Stimulated activated CD8-positive, alpha-beta memory T cell treated with anti-CD3 and anti-CD28 coated beads, Interleukin-7, amount 100 ng/mL, for 4 hours (primary cell): ENCODE results near the gene CBX4.
A peak's percentile ranks its signal among the peaks of the same experiment; 100 is the strongest.

Experiments
- DNase-seq, 2 donors: peaks; one replicate each; pipeline ENCODE4 v3.0.0-alpha.2; 2020; ENCODE audit warnings: low read depth in 2 of 2

CBX4 gene

GRCh38 chr17:79839356-79840268 lies at the start of gene CBX4:
CBX4 (minus strand) TSS chr17:79839440; CDS start chr17:79839251, 189 bp downstream.
- DNase-seq: peak; percentile 73 to 90

GRCh38 chr17:79888009-79888540 lies 48.8 kb upstream of the CBX4 start:
- no peak for DNase-seq

DNA sequence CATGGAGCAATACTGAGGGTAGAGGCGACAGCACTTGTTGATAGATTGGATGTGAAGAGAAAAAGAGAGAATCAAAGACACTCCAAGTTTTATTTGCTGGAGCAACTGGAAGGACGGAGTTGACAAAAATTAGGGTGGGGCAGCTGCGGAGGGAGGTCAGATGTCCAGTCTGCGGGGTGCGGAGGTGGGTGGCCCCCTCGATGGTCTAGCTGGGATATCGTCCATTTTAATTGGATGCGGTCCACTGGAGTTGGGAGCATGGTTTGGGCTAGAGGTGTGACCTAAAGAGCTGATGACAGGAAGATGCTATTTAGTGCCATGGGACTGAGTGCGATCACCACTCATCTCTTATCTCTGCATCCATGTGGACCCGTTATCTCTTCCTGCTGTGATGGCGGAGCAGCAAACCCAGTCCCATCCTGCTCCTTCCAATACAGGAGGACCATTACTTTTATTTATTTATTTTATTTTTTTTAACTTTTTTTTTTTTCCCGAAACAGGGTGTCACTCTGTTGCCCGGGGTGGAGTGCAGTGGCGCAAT lies 48.3 kb upstream of the CBX4 start:
- DNase-seq: no peak

DNA sequence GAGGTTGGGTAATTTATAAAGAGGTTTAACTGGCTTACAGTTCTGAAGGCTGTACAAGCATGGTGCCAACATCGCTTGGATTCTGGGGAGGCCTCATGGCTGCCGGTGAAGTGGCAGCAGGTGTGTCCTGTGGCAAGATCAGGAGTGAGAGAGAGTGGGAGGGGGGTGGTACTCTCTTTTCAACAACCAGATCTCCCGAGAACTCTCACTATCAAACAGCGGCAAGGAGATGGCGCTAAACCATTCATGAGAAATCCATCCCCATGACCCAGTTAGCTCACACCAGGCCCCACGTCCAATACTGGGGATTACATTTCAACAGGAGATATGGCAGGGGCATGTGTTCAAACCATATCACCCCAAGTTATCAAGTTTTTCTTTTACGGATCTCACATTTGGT lies 44.0 kb upstream of the CBX4 start:
- DNase-seq: no peak

DNA sequence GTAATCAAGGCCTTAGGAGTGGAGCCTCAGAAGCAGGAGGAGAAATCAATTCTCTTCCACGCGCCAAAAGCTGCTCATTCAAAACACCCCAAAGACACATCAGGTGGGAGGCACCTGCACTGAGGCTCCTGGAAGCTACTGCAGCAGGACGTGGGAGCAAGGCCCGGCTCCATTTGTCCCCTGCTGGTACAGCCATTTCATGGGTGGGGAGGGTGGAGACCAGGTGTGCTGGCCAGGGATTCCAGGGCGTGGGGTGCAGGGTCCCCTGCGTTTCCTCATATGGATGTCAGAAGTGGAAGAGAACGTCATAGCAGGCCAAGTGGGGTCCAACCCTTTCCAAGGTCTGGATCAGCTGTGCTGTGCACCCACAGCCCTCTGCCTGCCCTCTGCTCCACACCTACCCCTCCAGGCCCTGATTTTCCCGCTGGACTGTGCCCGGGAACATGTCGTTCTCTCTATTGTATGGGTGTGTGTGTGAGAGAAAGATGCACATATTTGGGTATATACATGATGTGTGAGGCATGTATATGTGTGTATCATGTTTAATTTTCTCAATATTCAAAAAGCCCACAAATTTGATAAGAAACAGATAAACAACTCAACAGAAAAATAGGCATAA lies 39.2 kb upstream of the CBX4 start:
- no peak for DNase-seq

GRCh38 chr17:79877041-79877440 lies 37.8 kb upstream of the CBX4 start:
- DNase-seq: no peak

- no peak for DNase-seq
Measured at GRCh38 chr17:79875511-79875910, 36.3 kb upstream of the CBX4 start.

GRCh38 chr17:79874329-79874981 lies 35.2 kb upstream of the CBX4 start:
- DNase-seq: no peak

- DNase-seq: no peak
Measured at GRCh38 chr17:79873583-79873982, 34.3 kb upstream of the CBX4 start.

DNA sequence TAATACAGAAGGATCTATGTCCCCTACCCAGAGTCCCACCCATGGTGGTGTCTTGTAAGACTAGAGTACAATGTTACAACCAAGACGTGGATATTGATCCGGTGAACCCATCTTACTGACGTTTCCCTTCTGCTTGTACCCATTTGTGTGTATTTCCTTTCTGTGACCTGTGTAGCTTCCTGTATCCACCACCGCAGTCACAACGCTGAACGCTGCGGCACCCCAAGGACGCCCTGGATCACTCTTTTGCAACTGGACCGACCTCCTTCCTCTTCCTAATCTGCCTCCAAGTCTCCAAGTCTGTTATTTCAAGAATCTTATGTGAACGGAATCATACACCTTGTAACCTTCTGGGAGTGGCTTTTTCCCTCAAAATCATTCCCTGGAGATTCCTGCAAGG lies 33.5 kb upstream of the CBX4 start:
- DNase-seq: no peak

DNA sequence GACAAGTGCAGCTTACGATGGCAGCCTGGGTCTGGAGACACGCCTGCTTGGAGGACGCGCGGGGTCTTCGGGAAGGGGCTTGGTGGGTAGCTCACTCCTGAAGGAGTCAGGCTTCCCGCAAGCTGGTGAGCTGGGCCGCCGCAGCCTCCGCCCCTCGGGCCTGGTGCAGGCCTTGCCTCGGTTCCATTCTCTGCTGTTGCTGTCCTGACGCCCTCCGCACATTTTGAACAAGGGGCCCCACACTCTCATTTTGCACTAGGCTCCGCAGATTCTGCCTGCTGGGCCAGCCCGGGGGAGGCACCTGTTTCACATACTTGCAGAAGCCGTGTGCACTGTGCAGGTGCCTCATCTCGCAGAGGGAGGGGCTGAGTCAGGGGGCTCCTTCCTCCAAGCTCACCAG lies 31.9 kb upstream of the CBX4 start:
- no peak for DNase-seq

- no peak for DNase-seq
Measured at GRCh38 chr17:79870540-79870939, 31.3 kb upstream of the CBX4 start.

DNA sequence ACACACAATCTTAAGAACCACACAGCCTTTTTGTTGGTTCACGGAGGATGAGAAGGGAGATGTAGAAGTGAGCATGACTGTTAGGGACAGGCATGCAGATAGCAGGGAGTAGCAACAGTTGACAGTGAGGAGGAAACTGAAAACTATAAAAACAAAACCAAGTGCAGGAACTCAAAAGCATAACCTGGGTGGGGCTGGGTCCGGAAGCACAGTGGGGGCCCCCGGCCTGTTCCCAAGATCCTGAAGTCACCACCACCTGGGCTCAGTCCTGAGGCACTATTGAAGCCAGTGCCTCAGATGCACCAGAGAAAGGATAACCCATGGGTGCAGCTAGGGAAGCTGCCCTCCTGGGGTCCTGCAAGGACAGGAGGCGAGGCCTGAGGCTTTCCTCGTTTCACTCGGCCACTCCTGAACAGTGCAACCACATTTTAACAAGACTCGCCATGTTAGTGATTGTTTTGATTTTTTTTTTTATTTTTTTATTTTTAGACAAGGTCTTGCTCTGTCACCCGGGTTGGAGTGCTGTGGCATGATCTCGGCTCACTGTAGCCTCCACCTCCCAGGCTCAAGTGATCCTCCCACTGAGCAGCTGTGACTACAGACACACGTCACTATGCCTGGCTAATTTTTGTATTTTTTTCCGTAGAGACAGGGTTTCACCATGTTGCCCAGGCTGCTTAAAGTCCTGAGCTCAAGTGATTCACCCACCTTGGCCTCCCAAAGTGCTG lies 27.7 kb upstream of the CBX4 start:
- no peak for DNase-seq

DNA sequence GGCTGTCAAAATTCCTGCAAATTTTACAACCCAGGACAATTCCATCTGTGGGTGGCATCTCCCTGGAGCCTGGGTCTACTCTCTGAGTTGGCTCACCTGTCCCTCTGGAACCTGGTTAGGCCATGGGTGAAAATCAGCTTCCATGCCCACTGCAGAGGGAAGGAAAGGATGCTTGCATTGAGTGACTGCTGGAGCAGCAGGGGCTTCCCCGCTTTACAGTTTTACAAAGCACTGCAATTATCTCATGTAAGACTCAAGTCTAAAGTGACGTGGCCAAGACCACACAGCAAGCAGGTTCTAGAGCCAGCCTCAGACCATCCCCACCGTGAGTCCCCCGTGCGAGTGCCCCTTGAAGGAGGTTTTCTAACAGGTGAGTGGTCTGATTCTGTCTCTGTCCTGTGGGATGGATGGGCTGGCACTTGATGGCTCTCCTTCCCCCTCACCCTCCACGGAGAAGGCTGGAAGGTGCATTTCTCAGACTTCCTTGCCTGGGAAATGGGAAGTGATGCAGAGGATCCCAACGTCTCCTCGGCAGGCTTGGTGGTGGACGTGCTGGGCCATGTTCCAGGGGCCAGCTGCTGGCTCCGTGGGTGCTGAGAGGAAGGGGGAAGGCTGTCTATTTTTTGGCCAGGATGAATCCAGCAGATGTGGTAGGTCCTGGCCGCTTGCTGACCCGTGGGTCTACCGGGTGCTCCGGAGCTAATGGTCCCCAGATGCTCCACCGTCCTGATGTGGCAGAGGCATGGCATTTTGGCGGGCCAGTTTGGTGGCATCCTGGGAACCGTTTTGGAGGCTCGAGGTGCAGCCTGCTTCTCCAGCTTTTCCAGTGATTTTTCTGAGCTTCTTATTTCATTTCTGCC lies 26.3 kb upstream of the CBX4 start:
- no peak for DNase-seq

GRCh38 chr17:79864617-79865250 lies 25.5 kb upstream of the CBX4 start:
- DNase-seq: no peak

DNA sequence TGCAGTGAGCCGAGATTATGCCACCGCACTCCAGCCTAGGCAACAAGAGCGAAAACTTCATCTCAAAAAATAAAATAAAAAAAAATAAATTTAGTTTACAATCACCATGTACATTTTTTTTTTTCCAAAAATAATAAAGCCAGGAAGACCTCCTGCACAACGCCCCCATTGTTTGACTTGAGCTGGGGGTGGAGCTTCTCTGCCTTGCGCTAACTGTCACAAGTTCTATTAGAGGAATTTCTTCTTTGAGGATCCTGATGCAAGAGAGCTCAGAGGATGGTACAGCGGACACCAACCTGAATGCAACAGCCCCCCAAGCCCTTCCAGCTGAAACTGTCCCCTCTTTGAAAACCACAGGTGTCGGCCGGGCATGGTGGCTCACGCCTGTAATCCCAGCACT lies 24.9 kb upstream of the CBX4 start:
- DNase-seq: no peak

- no peak for DNase-seq
Measured at GRCh38 chr17:79862771-79863440, 23.7 kb upstream of the CBX4 start.

DNA sequence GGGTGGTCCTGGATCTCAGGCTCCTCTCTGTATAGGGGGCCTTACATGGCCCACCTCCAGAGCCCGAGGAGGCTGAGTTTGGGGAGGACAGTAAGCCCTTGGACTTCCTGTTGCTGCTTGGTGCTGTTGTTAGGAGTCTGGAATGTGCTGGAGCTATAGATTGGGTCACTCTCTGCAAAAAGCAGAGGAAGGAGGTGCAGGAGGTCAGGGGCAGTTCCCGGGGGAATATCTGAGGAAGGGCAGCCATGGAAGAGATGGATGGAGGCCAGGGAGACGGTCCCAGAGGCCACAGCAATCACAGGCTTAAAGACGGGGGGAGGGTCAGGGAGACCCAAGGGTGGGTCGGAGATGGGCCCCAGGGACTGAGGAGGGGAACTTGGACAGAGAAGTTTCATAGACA lies 23.0 kb upstream of the CBX4 start:
- DNase-seq: no peak

DNA sequence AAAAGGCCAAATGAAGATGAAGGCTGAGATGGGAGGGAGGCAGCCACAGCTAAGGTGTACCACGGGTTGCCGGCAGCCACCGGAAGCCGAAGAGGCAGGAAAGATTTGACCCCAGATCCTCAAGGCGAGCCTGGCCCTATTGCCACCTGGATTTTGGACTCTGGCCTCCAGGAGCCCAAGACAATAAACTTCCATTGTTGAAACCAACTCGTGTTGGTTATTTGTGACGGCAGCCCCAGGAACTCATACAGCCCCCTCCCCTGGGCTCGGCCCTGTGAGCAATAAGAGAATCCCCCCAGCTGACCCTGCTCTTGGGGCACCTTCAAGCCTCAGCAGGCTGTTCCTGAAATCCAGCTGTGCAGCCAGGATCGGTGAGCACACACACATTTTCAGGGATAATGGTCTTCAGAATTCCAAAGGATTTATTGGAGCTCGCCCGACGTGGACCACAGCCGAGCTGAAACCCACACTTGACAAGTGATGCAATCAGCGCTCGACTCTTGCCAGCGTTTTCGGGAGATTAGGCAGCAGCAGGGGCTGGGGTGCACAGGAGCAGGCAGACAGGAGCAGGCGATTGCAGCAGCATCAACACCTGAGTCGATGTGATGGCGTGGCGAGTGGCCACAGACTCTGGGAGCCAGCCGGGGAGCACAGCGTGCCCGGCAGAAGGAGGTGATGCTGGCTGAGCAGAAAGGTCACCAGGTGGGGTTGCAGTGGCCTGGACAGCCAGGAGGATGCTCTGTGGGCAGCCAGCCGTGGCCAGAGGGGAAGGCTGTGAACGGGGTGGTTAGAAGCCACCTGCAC lies 22.4 kb upstream of the CBX4 start:
- DNase-seq: no peak
